Measurements from ENCODE around the gene CRACR2A. TPM values are rescaled to one million over a fixed set of nuclear protein-coding genes. Genes with fewer than 3 reads are reported as not detected.

Gene CRACR2A
- polyA plus RNA-seq, 2 of the 4 experiments (the other 2 are of a cell fraction), result 1.1 to 3.8 TPM

- CTCF ChIA-PET, result interaction anchor here (0.6 to 0.9 kb wide), 2 partner anchors 13 to 229 kb away, joined by 3 read pairs; no protein-coding TSS in a partner anchor
- 32% methylated on average over 7 of the region's 7 CpGs for WGBS (ENCODE audit: missing lambda C conversion rate)
- no peak overlapping the region for H3K27ac ChIP-seq
- H3K4me1 ChIP-seq, result no peaks in the 10 kb centered on the region
- ATAC-seq, result no peak
- no peak for DNase-seq (ENCODE audit: low read depth in 1 of 2, low spot score in 1 of 2)
- no peak overlapping the region for H3K4me2 ChIP-seq
- H3K9me3 ChIP-seq, result no peaks in the 10 kb centered on the region
- no peak for FAIRE-seq
- TF ChIP-seq CHD2 (IDR thresholded peaks at IDR 0.05; ENCODE audit: low read length, partially characterized antibody) (no peak), NFE2L2 (conservative IDR thresholded peaks at IDR 0.05; ENCODE audit: low read length) (no peak), TP53 (CRISPR knock-in tag; IDR thresholded peaks at IDR 0.05) (no peak), JUNB (IDR thresholded peaks at IDR 0.05) (no peak), NR3C1 (IDR thresholded peaks at IDR 0.05) (no peak), JUN (IDR thresholded peaks at IDR 0.05) (no peak)
- POLR2A ChIA-PET, result no interaction called here
- H3K4me3 ChIP-seq, result no peak overlapping the region
These were observed 149.3 kb downstream of the CRACR2A start for GRCh38 chr12:3603576-3603975.

- DNase-seq (ENCODE audit: low read depth in 1 of 2, low spot score in 1 of 2) (no peak), ATAC-seq (no peak), FAIRE-seq (no peak)
- Histone ChIP-seq H3K27ac (no peak overlapping the region), H3K9me3 (no peaks in the 10 kb centered on the region), H3K4me2 (no peak overlapping the region), H3K4me1 (no peaks in the 10 kb centered on the region), H3K4me3 (no peak overlapping the region)
- no peak for TF ChIP-seq JUNB (IDR thresholded peaks at IDR 0.05)
- TF ChIP-seq EHF (CRISPR knock-in tag; IDR thresholded peaks at IDR 0.05), result no peak
- TF ChIP-seq HDAC2 (IDR thresholded peaks at IDR 0.05), result no peak
- TF ChIP-seq HES2 (IDR thresholded peaks at IDR 0.05), result no peak
- no peak for TF ChIP-seq ZFP36 (IDR thresholded peaks at IDR 0.05; ENCODE audit: borderline replicate concordance, partially characterized antibody)
- TF ChIP-seq RFX5 (IDR thresholded peaks at IDR 0.05), result no peak
- no peak for TF ChIP-seq CEBPB (IDR thresholded peaks at IDR 0.05)
- no peak for TF ChIP-seq KDM1A (IDR thresholded peaks at IDR 0.05; ENCODE audit: low read depth)
- no peak for TF ChIP-seq E2F6 (IDR thresholded peaks at IDR 0.05; ENCODE audit: borderline replicate concordance, low read depth)
- no peak for TF ChIP-seq MAFK (IDR thresholded peaks at IDR 0.05; ENCODE audit: partially characterized antibody)
- CTCF ChIA-PET, result no interaction called here
- 41% methylated on average over 11 of the region's 11 CpGs for WGBS (ENCODE audit: missing lambda C conversion rate)
- POLR2A ChIA-PET, result no interaction called here
These were observed 150.4 kb downstream of the CRACR2A start for GRCh38 chr12:3602488-3602887.

- ChIA-PET CTCF (no interaction called here), POLR2A (no interaction called here)
- 70% methylated on average over 21 of the region's 23 CpGs for WGBS (ENCODE audit: missing lambda C conversion rate)
- no peak for FAIRE-seq
- TF ChIP-seq KDM1A (IDR thresholded peaks at IDR 0.05; ENCODE audit: low read depth) (no peak), RARB (CRISPR knock-in tag; IDR thresholded peaks at IDR 0.05) (no peak), RFX5 (IDR thresholded peaks at IDR 0.05) (no peak), NFE2L2 (conservative IDR thresholded peaks at IDR 0.05; ENCODE audit: low read length) (no peak), CBX2 (IDR thresholded peaks at IDR 0.05; ENCODE audit: borderline replicate concordance, low read depth) (no peak), RCOR1 (IDR thresholded peaks at IDR 0.05; ENCODE audit: low read depth, low read length) (no peak), E2F6 (IDR thresholded peaks at IDR 0.05; ENCODE audit: borderline replicate concordance, low read depth) (no peak), CHD4 (IDR thresholded peaks at IDR 0.05; ENCODE audit: borderline replicate concordance) (no peak), HEYL (CRISPR knock-in tag; IDR thresholded peaks at IDR 0.05) (no peak), ELK1 (IDR thresholded peaks at IDR 0.05; ENCODE audit: low read depth, low read length) (no peak), NR3C1 (IDR thresholded peaks at IDR 0.05) (no peak), PBX3 (IDR thresholded peaks at IDR 0.05) (no peak), HES2 (IDR thresholded peaks at IDR 0.05) (no peak), SMC3 (IDR thresholded peaks at IDR 0.05) (no peak), HOXB13 (CRISPR knock-in tag; IDR thresholded peaks at IDR 0.05; ENCODE audit: low read depth) (no peak), ZFP36 (IDR thresholded peaks at IDR 0.05; ENCODE audit: borderline replicate concordance, partially characterized antibody) (no peak), CEBPB (IDR thresholded peaks at IDR 0.05) (no peak)
- Histone ChIP-seq H3K9me3 (no peaks in the 10 kb centered on the region), H3K4me2 (no peak overlapping the region), H3K4me1 (no peaks in the 10 kb centered on the region), H3K4me3 (no peak overlapping the region), H3K27ac (no peak overlapping the region)
- no peak for DNase-seq (ENCODE audit: low read depth in 1 of 2, low spot score in 1 of 2)
- ATAC-seq, result no peak
These were observed 151.3 kb downstream of the CRACR2A start for GRCh38 chr12:3601461-3602150.

Data from A549 (cell line).